ENCODE data around the gene NFYC. TPM values are rescaled to one million over a fixed set of nuclear protein-coding genes. Genes with fewer than 3 reads are reported as not detected.

The NFYC gene
- total and polyA plus RNA-seq, 8 donors, result 54.6 to 98.1 (median 86.0) TPM

- H3K27ac ChIP-seq, result no peak overlapping the region
- peaks cover 12 to 31% of the 10 kb centered on the region in 2 donors for H3K4me1 ChIP-seq
- no peaks in the 10 kb centered on the region for H3K36me3 ChIP-seq
- no peak for TF ChIP-seq CTCF (IDR thresholded peaks at IDR 0.05)
- H3K27me3 ChIP-seq, result no peaks in the 10 kb centered on the region
- DNase-seq, result peak in 1 of 4 donors; percentile 20
- no peaks in the 10 kb centered on the region for H3K9me3 ChIP-seq
- no peak for ATAC-seq
- H3K4me3 ChIP-seq, result no peak overlapping the region
- intact Hi-C loops (cut with DNase I), result no loop called here
Measured at GRCh38 chr1:40798366-40799281, 107.1 kb downstream of the NFYC start.

GRCh38 chr1:40799351-40799867 is 107.9 kb downstream of the NFYC start:
- intact Hi-C loops (cut with DNase I), result no loop called here
- H3K4me1 ChIP-seq, result peaks cover 12 to 31% of the 10 kb centered on the region in 2 donors
- no peak for TF ChIP-seq CTCF (IDR thresholded peaks at IDR 0.05)
- ATAC-seq (no peak), DNase-seq (peak in 1 of 4 donors; percentile 76)
- H3K27ac ChIP-seq, result no peak overlapping the region
- H3K9me3 ChIP-seq, result no peaks in the 10 kb centered on the region
- H3K36me3 ChIP-seq, result no peaks in the 10 kb centered on the region
- no peak overlapping the region for H3K4me3 ChIP-seq
- H3K27me3 ChIP-seq, result no peaks in the 10 kb centered on the region

- Histone ChIP-seq H3K4me3 (peak overlapping the region; percentile 33 to 45), H3K4me1 (peaks cover 12 to 30% of the 10 kb centered on the region in 2 donors), H3K27ac (peak overlapping the region; percentile 65 to 66), H3K36me3 (no peaks in the 10 kb centered on the region), H3K27me3 (no peaks in the 10 kb centered on the region), H3K9me3 (no peaks in the 10 kb centered on the region)
- intact Hi-C loops (cut with DNase I), result no loop called here
- ATAC-seq, result no peak
- DNase-seq, result no peak
- no peak for TF ChIP-seq CTCF (IDR thresholded peaks at IDR 0.05)
Measured at GRCh38 chr1:40801742-40802077, 110.2 kb downstream of the NFYC start.

- DNase-seq (peak in 3 of 4 donors; percentile 84 to 94 (median 86)), ATAC-seq (peak; percentile 98)
- intact Hi-C loops (cut with DNase I), result no loop called here
- no peaks in the 10 kb centered on the region for H3K36me3 ChIP-seq
- H3K27me3 ChIP-seq, result no peaks in the 10 kb centered on the region
- H3K27ac ChIP-seq, result peak overlapping the region; percentile 65 to 66
- H3K9me3 ChIP-seq, result no peaks in the 10 kb centered on the region
- peak overlapping the region; percentile 33 to 45 for H3K4me3 ChIP-seq
- TF ChIP-seq CTCF (IDR thresholded peaks at IDR 0.05), result no peak
- peaks cover 12 to 25% of the 10 kb centered on the region in 2 donors for H3K4me1 ChIP-seq
Measured at GRCh38 chr1:40802078-40802741, 110.7 kb downstream of the NFYC start.

GRCh38 chr1:40802742-40803113 is 111.2 kb downstream of the NFYC start:
- no peaks in the 10 kb centered on the region for H3K27me3 ChIP-seq
- ATAC-seq (no peak), DNase-seq (no peak)
- H3K36me3 ChIP-seq, result no peaks in the 10 kb centered on the region
- no peaks in the 10 kb centered on the region for H3K9me3 ChIP-seq
- peak overlapping the region in 1 of 2 donors; percentile 45 for H3K4me3 ChIP-seq
- no peak for TF ChIP-seq CTCF (IDR thresholded peaks at IDR 0.05)
- peak overlapping the region; percentile 45 to 65 for H3K27ac ChIP-seq
- H3K4me1 ChIP-seq, result peaks cover 12 to 20% of the 10 kb centered on the region in 2 donors
- intact Hi-C loops (cut with DNase I), result no loop called here
